ENCODE results near the gene MYOM3.

MYOM3 gene

DNA sequence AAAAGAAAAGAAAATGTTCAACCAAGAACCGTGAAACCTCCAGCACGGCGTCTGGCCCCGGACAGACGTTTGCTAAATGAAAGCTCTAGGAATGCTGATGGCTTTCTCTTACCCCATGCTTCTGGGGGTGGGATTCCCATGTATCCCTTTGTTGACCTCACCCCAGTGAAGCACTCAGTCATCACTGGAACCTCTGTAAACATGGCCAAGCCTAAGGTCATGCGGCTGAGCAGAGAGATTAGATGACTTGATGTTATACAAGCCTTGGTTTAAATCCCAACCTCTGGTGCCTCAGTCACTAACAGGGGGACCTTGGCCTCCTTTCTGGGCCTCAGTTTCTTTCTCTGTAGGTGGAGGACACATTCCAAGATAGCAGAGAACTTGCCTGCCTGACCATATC, 2.8 kb upstream of the MYOM3 start:
- no peak for DNase-seq (ENCODE audit: low read depth in 2 of 2)

DNA sequence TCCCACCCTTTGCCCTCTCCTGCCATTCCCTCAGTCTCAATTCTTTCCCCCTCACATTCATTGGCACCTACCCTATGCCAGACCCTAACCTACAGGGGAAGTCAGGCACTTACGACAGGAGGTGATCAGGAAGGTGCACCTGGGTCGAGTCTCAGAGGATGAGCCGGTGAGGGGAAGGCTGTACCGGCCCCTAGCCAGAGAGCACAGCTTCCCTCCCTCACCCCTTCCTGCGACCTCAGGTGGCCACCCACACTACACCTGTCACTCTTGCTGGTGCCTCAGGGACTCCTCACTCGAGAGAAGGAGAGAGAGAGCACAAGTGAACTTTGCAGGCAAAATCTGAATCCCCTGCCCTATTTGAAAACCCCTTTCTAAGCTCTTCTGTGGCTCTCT, 1.7 kb upstream of the MYOM3 start:
- DNase-seq (ENCODE audit: low read depth in 2 of 2): no peak

DNA sequence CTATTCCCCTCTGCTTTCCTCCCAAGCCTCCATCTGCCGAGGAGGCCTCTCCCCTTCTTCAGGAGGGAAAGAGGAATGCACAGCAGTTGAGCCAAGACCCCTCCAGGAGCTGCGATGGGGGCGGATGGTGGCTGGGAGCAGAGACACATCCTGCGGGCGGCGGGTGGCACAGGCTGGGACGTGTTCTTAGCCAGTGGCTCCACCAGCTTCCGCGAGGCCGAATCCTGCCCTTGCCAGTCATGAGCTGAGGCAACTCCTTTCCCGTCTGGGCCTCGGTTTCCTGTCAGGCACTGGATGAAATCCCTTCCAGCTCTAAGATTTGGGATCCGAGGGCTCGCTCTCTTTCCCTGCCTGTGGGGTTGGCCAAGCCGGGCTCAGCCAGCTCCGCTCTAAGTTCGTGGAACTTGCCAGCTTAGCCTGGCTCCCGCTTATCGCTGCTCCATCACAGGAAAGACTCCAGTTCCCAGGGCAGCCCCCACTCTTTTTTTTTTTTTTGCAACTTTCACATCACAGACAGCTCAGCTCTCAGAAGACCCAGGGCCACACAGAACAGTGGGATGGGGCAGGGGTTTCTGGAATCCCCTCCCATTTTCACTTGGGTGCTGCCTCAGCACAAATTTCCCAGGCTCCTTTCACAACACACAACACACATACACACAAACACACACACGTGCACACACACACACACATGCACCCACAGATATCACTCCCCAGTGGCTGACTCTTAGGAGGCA, 506 bp downstream of the MYOM3 start:
- no peak for DNase-seq (ENCODE audit: low read depth in 2 of 2)

DNA sequence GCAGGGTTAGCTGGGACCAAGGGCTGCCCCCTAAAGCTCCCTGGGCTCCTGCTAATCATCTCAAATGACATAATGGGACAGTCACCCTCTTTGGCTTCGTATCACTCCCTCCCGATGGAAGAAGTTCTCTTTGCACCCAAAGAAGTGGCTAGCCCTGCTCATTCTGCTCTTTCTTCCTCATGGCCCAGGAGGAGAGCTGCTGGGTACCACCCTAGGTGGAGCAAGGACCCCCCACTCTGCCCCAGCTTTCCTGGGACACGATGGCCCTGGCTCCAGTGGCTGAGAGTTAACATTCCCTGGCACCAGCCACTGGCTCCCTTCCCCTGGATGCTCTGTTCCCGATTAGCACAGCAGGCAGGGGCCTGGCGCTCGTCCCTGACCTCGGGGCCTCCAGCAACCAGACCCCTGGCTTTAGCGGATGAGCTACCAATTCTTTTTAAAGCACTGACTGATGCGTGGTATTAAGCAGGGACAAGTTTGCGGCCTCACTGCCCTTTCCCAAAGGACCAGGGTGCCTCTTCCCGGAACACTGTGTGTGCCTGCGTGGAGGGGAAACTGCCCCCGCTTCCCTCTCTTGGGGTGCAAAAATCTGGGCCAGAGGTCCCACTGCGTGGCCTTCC, 1.2 kb downstream of the MYOM3 start:
- DNase-seq (ENCODE audit: low read depth in 2 of 2): no peak

DNA sequence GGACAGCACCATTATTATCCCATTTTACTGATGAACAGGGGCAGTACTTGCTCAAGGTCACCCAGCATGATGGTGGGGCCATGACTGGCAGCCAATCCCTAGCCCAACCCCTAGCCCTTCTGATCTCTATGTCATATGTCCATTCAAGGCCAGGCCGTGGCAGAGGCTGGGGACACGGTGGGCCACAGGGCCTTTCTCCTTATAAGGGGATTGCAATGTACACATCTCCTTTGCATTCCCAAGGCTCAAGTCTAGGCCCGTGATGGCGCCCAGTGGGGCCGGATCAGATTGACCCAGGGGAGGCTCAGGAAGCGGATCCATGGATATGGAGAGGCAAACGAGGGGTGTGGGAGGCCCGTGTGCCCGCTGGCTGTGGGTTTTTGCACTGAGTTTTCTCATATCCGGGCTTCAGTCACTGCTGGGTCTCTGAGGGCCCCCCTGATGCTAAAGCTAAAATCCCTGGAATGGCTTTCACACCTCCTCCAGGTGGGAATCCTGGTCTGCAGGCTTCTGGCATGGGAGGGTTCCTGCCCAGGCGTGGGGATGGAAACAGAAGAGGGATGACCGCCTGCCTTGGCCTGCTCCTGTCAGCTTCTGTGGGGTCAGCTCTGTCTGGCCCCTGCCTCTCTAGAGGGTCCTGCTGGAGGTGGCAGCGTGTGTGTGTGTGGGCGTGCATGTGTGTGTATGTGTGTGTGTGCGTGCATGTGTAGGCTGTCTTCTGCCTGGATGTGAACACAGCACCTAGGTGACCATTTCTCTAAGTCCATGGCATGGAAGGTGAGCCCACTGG, 2.1 kb downstream of the MYOM3 start:
- DNase-seq (ENCODE audit: low read depth in 2 of 2): no peak

DNA sequence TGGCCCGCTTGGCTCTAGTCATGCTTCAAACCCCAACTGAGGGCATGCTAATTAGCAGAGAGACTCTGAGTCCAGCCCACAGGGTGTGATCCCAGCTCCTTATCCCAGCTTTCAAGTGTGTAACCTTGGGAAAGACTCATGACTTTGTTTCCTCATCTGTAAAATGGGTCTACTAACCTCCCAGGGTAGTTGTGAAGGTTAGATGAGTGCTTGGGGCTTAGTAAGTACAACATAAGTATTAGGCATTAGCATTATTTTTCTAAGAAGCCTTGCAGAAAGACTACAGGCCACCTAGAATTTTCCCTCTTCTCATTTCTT, 2.8 kb downstream of the MYOM3 start:
- DNase-seq (ENCODE audit: low read depth in 2 of 2): no peak

DNA sequence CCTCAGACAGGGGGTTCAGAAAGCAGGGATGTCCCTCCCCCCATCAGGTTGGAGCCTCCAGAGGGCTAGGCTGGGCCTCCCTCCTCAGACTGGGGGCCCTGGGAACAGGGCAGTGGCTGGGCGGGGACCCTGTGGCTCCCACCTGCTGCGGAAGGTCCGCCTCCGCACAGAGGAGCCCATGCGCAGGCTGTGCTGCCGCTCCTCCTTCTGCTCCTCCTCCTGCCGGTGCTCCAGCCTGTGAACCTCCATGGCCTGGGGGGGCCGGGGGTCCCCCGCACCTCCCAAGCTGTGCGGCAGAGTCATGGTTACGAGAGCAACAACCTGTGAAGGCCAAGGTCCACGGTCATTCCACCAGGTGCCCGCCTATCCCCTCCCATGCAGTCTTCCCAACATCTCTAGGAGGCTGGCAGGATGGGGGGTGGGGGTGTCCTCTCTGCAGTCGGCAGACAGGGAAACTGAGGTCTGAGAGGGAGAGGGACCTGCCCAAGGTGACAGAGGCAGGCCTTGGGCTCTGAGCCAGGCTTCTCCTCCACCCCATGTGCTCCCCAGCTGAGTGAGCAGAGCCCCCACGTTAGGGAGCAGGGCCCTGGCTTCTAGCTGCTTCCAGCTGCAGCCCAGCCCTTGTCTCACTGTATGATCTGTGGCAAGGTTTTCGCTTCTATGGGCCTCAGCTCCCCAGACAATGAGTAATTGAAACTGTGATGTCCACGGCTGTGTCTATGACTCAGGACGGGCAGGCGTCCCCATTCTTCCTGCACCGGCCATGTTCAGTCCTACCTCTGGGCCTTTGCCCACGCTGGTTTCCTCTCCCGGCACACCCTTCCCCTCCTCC, 3.4 kb downstream of the MYOM3 start:
- DNase-seq (ENCODE audit: low read depth in 2 of 2): peak; percentile 23 to 27

DNA sequence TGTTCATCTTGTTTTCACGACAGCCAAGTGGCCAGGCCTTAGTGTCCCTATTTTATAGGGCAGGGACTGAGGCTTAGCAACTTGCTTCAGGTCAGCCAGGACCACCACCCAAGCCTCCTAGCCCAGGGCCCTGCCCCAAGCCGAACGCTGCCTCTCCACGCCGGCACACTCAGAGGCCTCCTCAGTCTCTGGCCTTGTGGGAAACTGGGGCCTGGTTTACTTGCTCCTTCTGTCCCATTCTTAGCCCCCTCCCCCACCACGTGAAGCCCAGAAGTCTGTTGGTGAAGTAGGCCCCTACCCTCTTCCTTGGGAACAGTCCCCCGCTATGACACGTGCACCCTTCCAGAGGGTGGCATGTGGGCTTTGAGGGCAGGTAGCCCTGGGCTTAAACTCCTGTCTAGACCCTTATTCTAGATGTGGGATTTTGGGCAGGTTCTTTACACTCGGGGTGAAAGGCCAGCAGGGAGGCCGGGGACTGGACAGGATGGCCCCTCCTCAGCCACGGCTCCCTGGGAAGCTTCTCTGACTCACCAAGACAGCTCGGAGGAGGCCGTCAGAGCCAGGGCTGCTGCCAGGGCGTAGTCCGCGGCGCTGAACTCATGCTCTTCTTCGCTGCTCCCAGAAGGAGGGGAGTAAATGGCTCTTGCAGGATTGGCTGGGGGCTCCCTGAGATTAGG, 4.3 kb downstream of the MYOM3 start:
- no peak for DNase-seq (ENCODE audit: low read depth in 2 of 2)

DNA sequence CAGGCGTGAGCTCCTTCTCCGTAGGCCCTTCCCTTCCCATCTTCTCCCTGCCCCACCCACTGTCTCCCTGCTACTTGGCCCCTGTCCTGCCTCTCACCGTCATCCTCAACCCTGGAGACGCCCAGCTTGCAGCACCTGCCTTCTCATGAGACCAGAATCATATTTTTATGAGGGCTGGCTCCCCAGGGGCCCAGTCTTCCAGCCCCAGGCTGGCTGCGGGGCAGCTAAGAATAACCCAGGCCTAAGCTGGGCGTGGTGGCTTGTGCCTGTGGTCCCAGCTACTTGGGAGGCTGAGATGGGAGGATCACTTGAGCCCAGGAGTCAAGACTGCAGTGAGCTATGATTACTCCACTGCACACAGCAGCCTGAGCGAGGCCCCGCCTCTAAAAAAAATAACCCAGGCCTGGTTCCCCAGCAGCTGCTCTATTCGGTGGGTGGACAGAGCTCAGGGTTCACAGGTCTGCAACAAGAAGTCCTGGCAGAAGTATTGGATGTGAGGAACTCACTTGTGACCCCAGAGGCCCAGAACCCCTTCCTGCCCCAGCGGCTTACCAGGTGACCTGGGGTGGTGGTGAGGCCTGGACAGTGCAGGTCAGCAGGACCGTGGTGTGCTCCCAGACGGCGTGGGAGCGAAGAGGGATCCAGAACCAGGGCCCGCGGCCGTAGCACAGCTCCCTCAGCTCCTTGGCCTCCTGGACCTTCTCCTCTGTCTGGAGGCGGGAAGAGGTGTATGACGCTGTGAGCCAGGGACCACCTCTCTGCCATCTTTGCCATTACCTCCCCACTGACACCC, 6.4 kb downstream of the MYOM3 start:
- DNase-seq (ENCODE audit: low read depth in 2 of 2): no peak

DNA sequence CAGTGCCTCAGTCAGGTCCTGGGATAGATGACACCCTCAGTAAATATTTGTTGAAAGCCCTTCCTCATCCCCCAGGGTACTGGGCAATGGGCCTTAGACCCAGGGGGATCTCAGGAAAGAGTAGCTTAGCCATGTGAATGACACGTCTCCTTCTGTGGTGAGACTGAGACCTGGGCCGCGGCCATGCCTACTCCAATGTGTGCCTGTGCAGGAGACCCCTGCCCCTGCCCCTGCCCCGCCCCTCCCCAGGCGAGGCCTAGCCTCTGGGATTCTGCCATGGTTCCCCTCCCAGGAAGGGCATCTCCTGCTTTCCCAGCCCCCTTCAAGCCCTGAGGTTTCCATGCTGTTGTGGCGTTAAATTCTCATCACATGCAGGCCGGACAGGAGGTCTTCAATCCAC, 7.1 kb downstream of the MYOM3 start:
- DNase-seq (ENCODE audit: low read depth in 2 of 2): no peak

DNA sequence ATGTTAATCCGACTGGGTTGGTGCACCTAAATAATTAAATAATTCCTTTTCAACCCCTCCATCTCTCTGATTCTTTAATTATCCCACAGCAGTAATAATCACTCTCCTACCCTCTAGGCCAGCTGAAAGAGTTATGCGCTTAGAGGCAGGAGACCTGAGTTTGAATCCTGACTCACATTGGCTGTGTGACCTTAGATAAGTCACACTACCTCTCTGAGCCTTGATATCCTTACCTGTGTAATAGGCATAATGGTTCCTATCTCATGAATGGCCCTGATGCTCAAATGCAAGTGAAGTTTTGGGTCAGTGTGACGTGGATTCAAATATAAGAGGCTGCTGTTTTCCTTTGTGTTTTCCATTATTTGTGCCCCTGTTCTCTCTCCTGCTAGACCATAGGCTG, 8.1 kb downstream of the MYOM3 start:
- DNase-seq (ENCODE audit: low read depth in 2 of 2): no peak

DNA sequence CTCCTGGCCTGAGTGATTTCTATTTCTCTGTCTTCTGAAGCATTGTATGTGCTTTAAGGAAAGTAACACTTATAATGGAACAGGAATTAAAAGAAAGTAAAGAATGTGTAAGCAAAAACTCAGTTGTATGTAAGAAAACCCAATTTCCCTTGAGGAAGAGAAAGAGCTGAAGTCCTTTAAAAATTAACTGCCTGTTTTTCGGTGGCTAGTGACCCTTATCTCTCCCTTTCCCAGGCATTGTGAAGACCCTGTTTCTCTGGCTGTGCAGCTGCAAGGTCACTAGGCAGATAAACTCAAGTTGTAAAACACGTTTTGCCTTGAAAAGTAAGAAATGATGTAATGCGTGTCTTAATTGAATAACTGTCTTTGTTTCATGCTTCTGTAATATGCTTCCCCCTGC, 8.5 kb downstream of the MYOM3 start:
- DNase-seq (ENCODE audit: low read depth in 2 of 2): no peak

DNA sequence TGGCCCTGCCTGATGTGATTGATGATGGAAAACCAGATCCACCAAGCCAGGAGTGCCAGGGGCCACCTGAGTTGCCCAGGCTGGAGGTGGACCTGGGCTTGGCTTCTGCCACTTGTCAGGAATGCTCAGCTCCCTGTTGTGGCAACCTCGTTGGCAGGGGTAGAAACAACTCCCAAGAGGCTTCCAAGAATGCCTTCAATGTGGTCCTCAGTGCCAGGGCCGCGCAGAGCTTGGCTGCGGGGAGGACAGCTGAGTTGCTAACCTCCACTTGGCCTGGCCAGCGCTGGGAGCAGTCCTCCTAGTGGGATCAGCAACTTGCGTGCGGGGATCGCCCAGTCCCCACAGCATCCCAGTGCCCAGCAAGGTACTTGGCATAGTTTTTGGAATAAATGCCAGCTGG, 9.0 kb downstream of the MYOM3 start:
- DNase-seq (ENCODE audit: low read depth in 2 of 2): no peak

DNA sequence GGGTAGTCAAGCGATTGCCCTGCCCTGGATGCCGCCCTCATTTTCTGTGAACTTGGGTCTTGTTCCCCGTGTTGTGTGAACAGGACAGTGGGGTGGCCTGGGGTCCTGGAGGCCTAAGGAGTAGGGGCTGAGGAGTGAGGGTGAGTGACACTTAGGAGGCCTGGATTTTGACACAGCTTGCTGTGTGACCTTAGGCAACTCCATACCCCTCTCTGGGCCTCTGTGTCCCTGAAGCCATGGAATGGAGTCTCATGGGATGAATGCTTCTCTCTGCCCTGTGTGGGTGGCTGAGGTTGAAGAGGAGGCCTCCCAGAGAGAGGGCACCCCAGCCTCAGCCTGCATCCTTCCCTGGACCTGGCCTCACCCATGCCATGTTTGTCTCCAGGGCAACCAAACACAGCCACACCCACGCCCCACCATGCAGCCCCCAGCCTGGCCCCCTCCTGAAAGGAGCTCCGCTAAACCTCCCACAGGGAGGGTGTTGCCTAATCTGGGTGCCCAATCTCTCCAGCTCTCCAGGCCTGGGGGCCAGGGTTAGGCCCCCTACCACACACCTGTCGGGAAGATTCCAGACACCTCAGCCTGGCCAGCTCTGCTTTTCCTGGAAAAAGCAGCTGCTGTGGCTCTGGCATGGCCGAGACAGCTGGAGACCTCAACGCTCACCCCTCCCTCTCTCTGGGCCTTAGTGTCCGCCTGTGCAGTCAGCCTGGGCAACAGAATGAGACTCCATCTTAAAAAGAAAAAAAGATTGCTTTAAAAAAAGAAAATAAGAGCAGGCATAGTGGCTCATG, 9.9 kb downstream of the MYOM3 start:
- no peak for DNase-seq (ENCODE audit: low read depth in 2 of 2)

DNA sequence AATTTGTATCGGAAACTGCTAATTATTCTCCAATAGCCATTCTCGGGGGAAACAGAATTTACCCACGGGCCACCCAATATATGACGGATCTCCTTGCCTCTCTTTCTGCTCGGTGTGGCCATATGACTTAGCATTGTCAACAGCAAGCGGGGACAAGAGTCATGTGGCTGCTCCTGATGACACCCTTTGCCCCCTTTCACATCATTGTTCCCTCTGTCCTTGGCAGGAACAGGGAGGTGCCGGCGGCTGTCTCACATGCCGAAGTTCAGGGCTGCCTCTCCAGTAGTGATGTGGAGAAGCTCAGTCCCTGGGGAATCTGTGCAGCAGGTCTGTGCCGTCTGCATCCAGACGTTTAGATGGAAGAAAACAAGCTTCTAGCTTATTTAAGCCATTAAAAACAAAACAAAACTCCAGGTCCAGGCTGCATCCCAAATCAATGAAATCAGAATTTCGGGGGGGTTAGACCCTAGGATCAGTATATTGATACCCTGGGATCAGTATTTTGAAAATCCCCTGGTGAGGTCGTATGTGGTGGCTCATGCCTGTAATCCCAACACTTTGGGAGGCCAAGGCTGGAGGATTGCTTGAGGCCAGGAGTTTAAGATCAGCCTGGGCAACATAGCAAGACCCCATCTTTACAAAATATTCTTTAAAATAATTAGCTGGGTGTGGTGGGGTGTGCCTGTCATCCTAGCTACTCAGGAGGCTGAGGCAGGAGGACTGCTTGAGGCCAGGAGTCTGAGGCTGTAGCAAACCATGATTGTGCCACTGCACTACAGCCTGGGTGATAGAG, 10.8 kb downstream of the MYOM3 start:
- DNase-seq (ENCODE audit: low read depth in 2 of 2): no peak

DNA sequence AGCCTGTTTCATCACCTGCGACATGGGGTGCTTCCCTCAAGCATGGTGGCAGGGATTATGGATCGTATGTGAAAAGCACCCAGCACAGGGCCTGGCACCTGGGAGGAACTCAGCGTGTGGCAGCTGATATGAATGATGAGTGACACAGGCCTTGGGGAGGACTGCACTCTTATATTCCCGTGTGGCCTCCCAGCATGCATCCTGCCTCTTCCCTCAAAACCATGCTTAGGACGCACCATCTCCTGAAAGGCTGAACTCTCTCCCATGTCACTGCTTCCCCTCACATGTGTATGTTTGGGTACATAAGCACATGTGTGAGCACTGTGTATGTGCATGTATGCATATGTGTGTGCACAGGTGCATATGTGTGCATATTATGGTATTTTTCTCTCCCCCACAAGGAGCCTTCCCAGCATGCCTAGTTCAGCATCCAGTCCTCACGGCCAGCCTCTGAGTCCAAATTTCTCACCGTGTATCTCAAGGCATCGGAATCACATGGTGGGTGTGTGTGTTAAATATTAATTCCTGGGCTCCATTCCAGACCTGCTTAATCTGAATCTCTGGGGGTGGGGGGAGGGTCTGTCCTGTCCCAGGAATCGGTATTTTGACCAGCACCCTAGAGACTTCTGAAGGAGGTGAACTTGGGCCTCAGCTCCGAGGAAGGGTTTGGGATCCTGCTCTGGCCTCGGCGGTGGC, 12.8 kb downstream of the MYOM3 start:
- no peak for DNase-seq (ENCODE audit: low read depth in 2 of 2)

DNA sequence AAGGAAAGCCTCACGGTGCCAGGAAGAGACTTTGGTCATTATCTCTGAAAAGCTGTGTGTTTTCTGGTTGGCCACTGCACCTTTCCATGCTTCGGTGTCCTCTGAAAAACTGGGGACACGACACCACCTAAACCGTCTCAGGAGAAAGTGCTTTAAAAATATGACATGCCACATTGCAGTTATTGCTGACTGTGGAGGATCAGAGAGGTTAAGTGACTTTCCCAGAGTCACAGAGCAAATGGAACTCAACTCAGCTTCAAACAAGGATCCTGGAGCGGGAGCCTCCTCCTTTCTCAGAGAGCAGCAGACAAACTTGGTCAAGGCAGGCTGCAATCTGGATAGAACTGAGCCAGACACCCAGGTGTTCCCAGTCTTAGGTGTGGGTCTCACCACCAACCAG, 13.8 kb downstream of the MYOM3 start:
- DNase-seq (ENCODE audit: low read depth in 2 of 2): no peak

DNA sequence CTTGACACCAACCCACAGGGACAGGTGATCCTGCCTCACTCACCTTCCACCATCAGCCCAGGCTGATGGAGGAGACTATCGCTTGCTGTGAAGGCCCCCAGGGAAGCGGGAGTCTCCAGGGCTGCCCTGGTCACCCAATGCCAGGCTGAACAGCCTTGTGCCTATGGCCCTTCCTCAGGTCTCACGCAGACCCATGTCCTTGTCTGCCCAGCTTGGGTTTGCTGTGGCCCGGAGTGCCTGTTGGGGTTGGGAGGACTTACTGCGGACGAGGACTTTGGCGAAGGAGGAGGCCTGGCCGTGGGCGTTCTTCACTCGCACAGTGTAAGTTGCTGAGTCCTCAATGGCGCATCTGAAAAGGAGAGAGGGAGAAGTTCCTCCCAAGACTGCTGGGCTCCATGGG, 14.3 kb downstream of the MYOM3 start:
- DNase-seq (ENCODE audit: low read depth in 2 of 2): no peak

DNA sequence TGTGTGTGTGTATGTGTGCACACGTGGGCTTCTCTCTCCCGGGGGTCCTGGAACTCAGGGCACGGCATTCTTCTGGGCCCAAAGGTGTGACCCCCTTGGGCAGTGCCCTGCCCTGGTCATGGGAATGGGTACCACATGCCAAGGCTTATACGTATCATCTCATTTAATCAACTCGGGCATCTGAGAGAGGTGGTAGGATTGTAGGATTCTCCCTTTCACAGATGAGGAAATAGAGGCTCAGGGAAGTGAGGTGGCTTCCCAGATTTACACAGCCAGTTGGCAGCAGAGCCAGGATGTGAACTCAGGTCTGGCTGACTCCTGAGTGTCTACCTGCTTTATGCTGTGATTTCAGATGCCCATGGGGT, 15.2 kb downstream of the MYOM3 start:
- no peak for DNase-seq (ENCODE audit: low read depth in 2 of 2)
